Measurements from ENCODE around the gene NEK5.

DNA sequence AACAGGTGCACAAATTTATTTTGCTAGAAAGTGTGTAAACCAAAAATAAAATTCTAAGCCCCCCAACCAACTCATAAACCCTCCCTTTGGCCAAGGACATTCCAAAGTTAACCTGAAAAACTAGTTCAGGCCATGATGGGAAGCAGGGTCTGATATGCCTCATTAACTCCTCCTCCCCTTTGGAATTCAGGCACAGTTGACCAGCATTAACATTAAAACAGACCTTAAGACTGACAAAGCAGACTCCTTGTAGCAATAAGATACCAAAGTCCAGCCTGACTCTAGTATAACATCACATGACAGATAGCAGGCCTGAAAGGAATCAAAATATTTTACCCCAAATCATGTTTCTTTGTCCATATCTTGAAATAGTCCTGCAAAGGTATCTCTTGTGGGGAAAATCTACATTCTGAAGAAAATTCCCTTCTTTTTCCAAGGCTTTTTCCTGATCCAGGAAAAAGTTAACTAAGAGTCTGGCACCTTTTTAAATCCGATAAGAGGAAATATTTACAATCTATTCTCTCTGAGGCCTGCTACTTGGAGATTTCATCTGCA, 19.7 kb downstream of the NEK5 start:
- TF ChIP-seq CTCF (IDR thresholded peaks at IDR 0.05; ENCODE audit: poor library complexity) (no peak), EZH2 (IDR thresholded peaks at IDR 0.05; ENCODE audit: borderline replicate concordance) (no peak)

Measured in hepatocyte (in vitro differentiated cells).